Islet precursor cell (in vitro differentiated cells): Measurements from ENCODE around the gene TMEM255B.
"Not testable (repeated sequence)": the region's sequence is repeated elsewhere in the genome, so short reads cannot be mapped to it uniquely, and the experiment has no call there.

ENCODE experiments used
- DNase-seq: peaks from one replicate; pipeline ENCODE4 v3.0.0-alpha.2; 2018

Gene TMEM255B

GRCh38 chr13:113791226-113791625, 32.2 kb downstream of the TMEM255B start:
- DNase-seq = no peak

DNA sequence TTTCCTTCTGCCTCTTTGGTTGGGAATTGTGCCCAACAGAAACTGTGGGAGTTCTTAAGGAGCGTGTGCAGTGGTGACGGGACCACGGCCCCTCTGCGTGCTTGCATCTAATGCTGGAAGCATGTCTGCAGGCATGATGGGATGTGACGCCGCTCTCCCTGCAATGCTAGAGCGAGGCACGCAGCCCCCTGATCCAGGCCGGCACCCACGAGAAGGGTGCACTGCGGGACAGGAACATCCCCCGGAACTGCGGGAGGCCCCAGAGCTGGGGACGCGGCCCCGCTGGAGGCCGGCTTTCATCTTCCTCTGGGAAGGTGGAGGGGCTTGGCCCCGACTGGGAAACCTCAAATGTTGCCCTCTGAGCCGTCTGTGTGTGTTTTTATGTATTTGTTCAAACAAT, 32.7 kb downstream of the TMEM255B start:
- no peak for DNase-seq

DNA sequence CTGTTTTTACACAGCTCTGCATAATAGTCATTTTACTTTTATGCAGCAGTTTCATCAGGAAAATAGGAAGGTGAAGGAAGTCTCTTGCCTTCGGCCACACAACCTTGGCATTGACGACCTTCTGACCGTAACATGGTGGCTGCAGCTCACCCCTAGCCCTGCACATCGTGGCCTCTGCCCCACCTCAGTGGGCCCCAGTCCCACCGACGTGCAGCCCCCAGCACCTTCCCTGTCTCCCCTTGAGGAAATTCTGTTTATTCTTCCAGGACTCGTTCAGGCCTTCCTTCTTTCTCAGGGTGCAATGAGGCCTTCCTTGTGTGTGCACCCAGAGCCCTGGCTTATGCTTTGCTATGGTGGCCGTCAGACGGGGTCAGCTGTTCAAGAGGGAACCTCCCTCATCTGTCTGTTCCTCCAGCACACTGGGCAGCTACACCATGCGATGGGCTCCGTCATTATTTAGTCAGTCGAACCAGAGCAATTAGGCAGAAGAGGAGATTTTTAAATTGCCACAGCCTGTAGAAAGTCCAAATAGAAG, 33.3 kb downstream of the TMEM255B start:
- DNase-seq = no peak

GRCh38 chr13:113792886-113793717, 34.1 kb downstream of the TMEM255B start:
- no peak for DNase-seq

GRCh38 chr13:113793718-113794085, 34.7 kb downstream of the TMEM255B start:
- no peak for DNase-seq

DNA sequence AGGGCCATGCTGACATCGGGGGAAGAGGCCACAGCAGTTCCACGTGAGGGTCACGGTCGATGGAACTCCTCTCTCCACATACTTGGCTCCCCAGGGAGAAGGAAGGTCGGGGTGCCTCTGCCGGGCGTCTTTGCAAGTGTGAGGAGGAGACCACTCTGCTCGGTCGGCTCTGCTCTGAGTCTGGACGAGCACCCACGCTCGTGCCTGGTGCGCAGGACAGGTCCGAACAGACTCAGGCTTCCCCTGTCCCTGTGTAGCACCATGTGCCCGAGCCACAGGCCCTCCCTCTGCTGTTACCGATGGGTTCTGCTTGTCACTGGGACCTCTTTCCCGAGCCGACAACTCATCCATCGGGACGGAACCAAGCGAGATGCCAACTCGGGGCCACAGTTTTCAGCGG, 35.1 kb downstream of the TMEM255B start:
- no peak for DNase-seq

DNA sequence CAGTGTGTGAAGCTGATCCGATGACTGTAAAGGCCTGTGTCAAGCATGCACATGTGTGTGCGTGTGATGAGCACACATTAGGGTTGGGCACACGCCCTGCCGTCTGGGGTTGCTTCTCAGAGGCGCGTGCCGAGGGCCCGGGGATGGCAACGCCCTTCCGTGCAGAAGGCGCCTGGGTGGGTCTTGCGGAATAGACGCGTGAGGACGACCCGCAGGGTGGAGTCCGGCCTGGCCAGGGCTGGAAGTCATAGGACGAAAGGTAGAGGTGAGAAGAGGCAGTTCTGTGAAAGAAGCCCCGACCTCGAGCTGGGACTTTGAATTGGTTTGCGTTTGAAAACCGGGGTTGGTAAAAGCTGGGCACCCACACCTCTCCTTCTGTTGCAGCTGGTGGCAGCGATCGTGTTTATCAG, 35.7 kb downstream of the TMEM255B start:
- no peak for DNase-seq

- DNase-seq = not testable (repeated sequence)
Measured at GRCh38 chr13:113795362-113795761, 36.3 kb downstream of the TMEM255B start.

GRCh38 chr13:113796211-113796963, 37.4 kb downstream of the TMEM255B start:
- DNase-seq = no peak

DNA sequence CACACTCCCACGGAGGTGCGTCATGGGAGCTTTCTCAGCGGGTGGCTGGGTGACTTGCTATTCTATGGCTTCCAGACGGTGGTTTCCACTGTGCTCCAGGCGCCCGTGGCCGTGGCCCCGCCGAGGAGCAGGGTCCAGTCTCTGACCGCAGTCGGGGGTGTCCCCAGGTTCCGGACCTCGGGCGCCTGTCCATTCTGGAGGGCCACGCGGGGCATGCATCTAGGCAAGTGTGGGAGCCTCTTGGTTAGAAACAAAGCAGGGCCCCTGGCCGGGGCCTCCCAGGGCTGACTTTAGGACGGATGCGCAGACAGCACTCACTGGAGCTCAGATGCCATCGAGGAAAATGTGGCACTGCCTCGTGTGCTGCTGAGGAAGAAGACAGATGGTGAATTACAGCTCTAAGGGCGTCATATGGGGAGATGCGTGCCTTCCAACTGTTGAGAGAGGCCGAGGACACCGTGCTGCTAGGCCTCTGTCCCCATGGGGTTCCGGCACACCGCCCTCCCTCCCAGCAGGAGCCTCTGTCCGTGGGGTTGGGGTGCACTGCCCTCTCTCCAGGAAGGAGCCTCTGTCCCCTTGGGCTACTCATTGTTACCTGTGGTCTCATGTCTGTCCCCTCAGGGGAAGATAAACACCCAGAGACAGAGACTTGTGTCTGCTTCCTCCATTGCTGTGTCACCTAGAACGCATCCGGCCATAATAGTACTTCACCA, 38.1 kb downstream of the TMEM255B start:
- no peak for DNase-seq

GRCh38 chr13:113798200-113798811, 39.3 kb downstream of the TMEM255B start:
- no peak for DNase-seq

DNA sequence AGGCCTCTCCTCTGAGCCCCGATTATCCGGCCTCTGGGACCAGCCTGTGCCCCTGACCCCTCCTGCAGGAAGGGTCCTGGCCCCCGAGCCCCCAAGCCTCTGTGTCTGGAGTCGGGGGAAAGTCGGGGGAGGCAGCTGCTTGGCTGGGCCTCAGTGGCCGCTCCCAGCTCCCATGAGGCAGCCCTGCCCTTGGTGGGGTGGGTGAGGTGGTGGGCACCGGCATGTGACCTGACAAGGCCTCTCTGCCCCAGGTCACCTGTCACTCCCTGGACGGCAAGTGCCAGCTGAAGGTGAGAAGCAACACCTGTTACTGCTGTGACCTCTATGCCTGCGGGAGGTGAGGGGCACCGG, 41.5 kb downstream of the TMEM255B start:
- DNase-seq = no peak

DNA sequence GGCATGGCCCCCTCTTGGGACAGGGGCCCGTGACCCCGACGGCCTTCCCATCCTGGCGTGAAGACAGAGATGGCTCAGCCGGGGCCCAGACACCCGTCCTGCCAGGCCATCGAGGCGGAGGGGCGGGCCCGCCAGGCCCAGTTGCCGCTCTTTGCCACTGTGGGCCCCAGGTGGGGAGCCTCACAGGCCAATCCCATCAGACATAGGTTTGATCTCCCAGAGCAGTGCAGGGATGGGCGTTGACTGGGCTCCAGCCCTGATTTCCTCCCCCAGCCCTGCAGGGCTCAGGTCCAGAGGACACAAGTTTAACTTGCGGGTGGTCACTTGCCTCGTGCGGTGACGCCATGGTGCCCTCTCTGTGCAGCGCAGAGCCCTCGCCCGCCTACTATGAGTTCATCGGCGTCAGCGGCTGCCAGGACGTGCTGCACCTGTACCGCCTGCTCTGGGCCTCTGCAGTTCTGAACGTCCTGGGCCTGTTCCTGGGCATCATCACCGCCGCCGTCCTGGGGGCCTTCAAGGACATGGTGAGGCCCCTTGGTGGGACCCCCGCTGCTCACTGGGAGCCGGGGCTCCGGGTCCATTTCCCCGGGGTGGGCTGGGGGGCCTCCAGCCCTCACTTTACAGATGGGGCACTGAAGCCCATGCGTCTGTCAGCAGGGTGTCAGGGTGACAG, 42.4 kb downstream of the TMEM255B start:
- DNase-seq = no peak

DNA sequence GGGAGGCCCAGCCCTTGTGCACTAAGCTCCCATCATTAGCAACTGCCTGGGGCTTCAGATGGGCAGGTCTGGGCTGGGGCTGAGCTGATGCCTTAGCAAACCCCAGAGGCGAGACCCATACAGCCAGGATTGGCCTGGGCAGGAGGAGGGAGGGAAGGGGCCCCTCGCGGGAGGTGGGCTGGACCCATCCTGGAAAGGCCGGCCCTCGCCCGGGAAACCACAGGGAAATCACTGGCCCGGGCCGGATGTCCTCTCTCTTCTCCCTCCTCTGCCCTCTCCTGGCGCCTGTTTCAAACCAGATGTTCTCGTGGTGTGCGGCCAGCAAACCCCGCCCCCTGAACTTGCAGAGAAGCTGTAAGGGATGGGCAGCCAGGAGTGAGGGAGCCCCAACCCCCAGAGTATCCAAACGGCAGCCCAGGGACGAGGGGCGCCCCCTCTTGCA, 43.1 kb downstream of the TMEM255B start:
- peak; percentile 89 for DNase-seq

DNA sequence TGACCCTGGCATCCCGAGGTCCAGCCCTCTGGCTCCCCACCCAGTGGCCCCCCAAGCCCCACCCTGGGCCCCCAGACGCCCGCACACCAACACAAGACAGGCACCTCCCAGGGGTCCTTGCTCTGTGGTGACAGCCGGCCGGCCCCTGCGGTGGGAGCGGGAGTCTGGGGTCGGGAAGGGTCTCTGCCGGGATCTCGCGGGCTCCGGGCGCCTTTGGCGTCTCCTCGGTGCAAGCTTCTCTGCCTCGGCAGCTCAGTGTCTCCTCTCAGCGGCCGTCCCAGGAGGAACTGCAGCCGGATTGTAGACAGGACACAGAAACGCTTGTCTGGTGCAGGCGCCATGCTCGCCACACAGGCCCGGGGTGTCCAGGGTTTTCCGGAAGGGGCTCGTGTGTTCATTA, 43.7 kb downstream of the TMEM255B start:
- DNase-seq = no peak

DNA sequence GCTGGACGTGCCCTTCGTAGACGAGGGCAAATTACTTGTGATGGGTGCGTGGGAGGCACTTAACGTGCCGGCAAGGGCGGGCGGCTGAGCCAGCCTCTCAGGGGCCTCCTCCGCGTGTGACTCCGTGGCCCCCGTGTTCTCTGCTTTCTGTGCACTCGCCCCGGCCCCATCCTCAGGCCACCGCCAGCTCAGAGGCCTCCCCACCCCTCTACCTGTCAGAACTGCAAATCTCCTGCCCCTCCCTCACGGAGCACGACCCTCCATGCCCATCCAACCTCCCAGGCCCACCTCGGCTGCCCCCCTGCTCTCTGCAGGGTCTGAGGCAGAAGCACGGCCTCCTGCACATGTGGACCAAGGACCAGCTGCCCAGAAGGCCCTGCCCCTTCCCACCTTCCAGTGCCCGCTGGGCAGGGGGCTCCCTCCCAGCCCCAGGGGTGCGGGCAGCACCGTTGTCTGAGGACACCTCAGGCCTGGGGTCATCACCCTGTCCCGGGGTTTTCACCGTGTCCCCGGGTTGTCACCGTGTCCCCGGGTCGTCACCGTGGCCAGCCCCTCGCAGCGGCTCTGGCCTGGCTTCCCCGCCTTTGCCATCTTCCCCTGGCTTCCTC, 44.5 kb downstream of the TMEM255B start:
- no peak for DNase-seq

DNA sequence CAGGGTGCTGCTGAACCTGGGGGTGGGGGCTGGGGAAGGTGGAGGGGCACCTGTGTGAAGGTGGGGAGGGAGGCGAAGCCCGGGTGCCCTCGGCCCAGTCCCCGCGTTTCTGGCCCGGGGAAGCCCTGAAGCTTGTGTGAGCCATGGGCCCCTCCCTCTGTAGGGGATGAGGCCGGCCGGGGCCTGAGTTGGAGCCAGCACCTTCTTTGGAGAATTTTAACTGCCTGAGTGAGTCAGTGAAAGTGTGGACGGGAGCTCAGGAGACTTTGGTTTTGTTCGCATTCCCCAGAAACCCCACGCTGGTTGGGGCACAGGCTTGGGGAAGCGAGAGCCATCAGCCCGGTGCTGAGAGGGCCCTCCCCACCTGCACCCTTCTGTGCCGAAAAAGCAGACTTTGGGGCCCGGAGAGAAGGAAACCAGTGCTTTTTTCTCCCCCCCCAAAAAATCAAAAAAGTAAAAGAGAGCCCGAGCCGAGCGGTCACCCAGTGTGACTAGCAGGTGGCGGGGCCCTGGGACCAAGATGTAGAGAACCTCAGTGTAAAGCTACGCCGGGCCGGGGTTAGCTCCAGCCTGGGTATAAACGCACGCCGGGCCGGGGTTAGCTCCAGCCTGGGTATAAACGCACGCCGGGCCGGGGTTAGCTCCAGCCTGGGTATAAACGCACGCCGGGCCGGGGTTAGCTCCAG, 45.1 kb downstream of the TMEM255B start:
- DNase-seq = no peak

DNA sequence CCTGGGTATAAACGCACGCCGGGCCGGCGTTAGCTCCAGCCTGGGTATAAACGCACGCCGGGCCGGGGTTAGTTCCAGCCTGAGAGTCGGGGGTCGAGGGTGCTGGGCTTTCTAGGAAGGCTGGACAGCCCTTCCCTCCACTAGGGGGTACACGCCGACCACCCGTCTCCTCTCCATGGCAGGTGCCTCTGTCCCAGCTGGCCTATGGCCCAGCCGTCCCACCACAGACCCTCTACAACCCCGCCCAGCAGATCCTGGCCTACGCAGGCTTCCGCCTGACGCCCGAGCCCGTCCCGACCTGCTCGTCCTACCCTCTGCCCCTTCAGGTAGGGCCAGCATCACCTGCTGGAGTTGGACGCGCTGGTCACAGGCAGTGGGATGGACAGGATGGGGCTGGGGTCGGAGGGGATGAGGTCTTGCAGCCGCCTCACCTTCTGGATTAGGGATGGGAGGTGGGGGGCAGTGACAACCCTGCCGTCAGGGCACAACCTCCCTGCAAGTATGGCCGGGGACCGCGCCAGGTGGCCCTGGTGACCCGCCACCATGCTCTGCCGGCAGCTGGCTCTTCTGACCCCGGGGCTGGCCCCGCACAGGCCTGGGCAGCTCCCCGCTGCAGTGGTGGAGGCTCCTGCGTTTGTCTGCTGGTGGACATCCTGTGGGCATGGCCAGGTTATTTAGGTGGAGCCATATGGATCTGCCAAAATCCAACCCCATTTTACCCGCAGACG, 45.8 kb downstream of the TMEM255B start:
- no peak for DNase-seq

DNA sequence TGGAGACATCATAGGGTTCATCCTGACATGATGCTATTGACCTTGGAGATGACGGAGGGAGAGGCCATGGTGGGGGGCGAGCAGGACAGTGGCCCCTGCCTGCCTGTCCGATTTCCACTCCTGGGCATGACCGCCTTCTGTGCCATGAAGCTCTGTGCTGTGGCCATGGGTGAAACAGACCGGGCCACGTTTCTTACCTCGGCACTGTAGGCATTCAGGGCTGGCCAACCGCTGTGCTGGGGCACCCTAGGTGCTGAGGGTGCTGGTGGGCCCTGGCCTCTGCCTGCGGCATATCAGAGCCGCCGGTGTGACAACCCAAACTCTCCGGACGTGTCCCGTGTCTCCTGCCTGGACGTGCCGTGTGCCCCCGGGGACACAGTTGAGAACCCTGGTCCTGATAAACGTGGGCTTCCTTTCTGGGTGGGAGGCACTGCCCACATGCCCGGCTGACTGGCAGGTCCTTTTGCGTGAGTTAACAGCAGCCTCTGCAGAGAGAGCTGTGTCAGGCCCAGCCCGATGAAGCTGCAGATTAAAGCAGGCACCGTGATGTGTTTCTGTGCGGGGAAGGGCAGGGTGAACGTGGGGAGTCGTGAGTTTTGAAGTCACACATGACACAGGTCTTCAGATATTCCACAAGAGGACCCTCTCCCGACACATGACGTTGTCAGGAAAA, 46.5 kb downstream of the TMEM255B start:
- DNase-seq = no peak

- no peak for DNase-seq
Measured at GRCh38 chr13:113806104-113806471, 47.1 kb downstream of the TMEM255B start.
